ENCODE measurements around the gene SSR3. TPM values are rescaled to one million over a fixed set of nuclear protein-coding genes. Genes with fewer than 3 reads are reported as not detected.

SSR3 gene
- total RNA-seq, 1 donor = 212 TPM

GRCh38 chr3:156513619-156514018 is 41.3 kb downstream of the SSR3 start:
- no peak for TF ChIP-seq CTCF (IDR thresholded peaks at IDR 0.05; ENCODE audit: extremely low read depth, low read depth, low read length)
- peaks cover 5% of the 10 kb centered on the region for H3K27me3 ChIP-seq (ENCODE audit: insufficient read depth, low read length)
- H3K79me2 ChIP-seq (ENCODE audit: insufficient read depth, low read length) = no peaks in the 10 kb centered on the region
- H3K9me3 ChIP-seq (ENCODE audit: low read depth, low read length) = no peaks in the 10 kb centered on the region
- no peak overlapping the region for H3K27ac ChIP-seq (ENCODE audit: low read depth, low read length)
- peak; percentile 27 for DNase-seq (ENCODE audit: insufficient read length, low spot score, missing footprints)
- H3K4me2 ChIP-seq (ENCODE audit: insufficient read depth, low read length) = no peak overlapping the region
- H2AFZ ChIP-seq (ENCODE audit: low read length) = no peak overlapping the region
- H3K36me3 ChIP-seq (ENCODE audit: insufficient read depth, low read length) = no peaks in the 10 kb centered on the region
- no peak overlapping the region for H3K4me3 ChIP-seq (ENCODE audit: insufficient read depth, low read length)
- peaks cover 4% of the 10 kb centered on the region for H3K4me1 ChIP-seq (ENCODE audit: insufficient read depth, low read length)
- no peaks in the 10 kb centered on the region for H4K20me1 ChIP-seq (ENCODE audit: insufficient read depth, low read length)

- H3K27ac ChIP-seq (ENCODE audit: low read depth, low read length) = no peak overlapping the region
- peaks cover 5% of the 10 kb centered on the region for H3K27me3 ChIP-seq (ENCODE audit: insufficient read depth, low read length)
- no peaks in the 10 kb centered on the region for H3K79me2 ChIP-seq (ENCODE audit: insufficient read depth, low read length)
- H3K4me2 ChIP-seq (ENCODE audit: insufficient read depth, low read length) = no peak overlapping the region
- peak; percentile 15 for DNase-seq (ENCODE audit: insufficient read length, low spot score, missing footprints)
- no peak overlapping the region for H2AFZ ChIP-seq (ENCODE audit: low read length)
- H3K4me3 ChIP-seq (ENCODE audit: insufficient read depth, low read length) = no peak overlapping the region
- no peaks in the 10 kb centered on the region for H4K20me1 ChIP-seq (ENCODE audit: insufficient read depth, low read length)
- no peak for TF ChIP-seq CTCF (IDR thresholded peaks at IDR 0.05; ENCODE audit: extremely low read depth, low read depth, low read length)
- H3K4me1 ChIP-seq (ENCODE audit: insufficient read depth, low read length) = no peaks in the 10 kb centered on the region
- no peaks in the 10 kb centered on the region for H3K9me3 ChIP-seq (ENCODE audit: low read depth, low read length)
- H3K36me3 ChIP-seq (ENCODE audit: insufficient read depth, low read length) = no peaks in the 10 kb centered on the region
These were observed 42.8 kb downstream of the SSR3 start for GRCh38 chr3:156511987-156512677.

- no peak overlapping the region for H3K4me2 ChIP-seq (ENCODE audit: insufficient read depth, low read length)
- TF ChIP-seq CTCF (IDR thresholded peaks at IDR 0.05; ENCODE audit: extremely low read depth, low read depth, low read length) = peak; percentile 57
- no peaks in the 10 kb centered on the region for H4K20me1 ChIP-seq (ENCODE audit: insufficient read depth, low read length)
- H2AFZ ChIP-seq (ENCODE audit: low read length) = no peak overlapping the region
- no peak overlapping the region for H3K27ac ChIP-seq (ENCODE audit: low read depth, low read length)
- no peaks in the 10 kb centered on the region for H3K9me3 ChIP-seq (ENCODE audit: low read depth, low read length)
- no peaks in the 10 kb centered on the region for H3K36me3 ChIP-seq (ENCODE audit: insufficient read depth, low read length)
- H3K79me2 ChIP-seq (ENCODE audit: insufficient read depth, low read length) = no peaks in the 10 kb centered on the region
- DNase-seq (ENCODE audit: insufficient read length, low spot score, missing footprints) = no peak
- H3K4me1 ChIP-seq (ENCODE audit: insufficient read depth, low read length) = no peaks in the 10 kb centered on the region
- H3K4me3 ChIP-seq (ENCODE audit: insufficient read depth, low read length) = no peak overlapping the region
- peaks cover 5% of the 10 kb centered on the region for H3K27me3 ChIP-seq (ENCODE audit: insufficient read depth, low read length)
These were observed 45.4 kb downstream of the SSR3 start for GRCh38 chr3:156509189-156510174.

- Histone ChIP-seq H3K36me3 (ENCODE audit: insufficient read depth, low read length) (no peaks in the 10 kb centered on the region), H4K20me1 (ENCODE audit: insufficient read depth, low read length) (no peaks in the 10 kb centered on the region), H2AFZ (ENCODE audit: low read length) (peak overlapping the region; percentile 48), H3K4me2 (ENCODE audit: insufficient read depth, low read length) (no peak overlapping the region), H3K4me3 (ENCODE audit: insufficient read depth, low read length) (no peak overlapping the region), H3K27me3 (ENCODE audit: insufficient read depth, low read length) (peaks cover 5% of the 10 kb centered on the region), H3K27ac (ENCODE audit: low read depth, low read length) (no peak overlapping the region), H3K79me2 (ENCODE audit: insufficient read depth, low read length) (no peaks in the 10 kb centered on the region), H3K9me3 (ENCODE audit: low read depth, low read length) (no peaks in the 10 kb centered on the region), H3K4me1 (ENCODE audit: insufficient read depth, low read length) (no peaks in the 10 kb centered on the region)
- peak; percentile 66 for DNase-seq (ENCODE audit: insufficient read length, low spot score, missing footprints)
- TF ChIP-seq CTCF (IDR thresholded peaks at IDR 0.05; ENCODE audit: extremely low read depth, low read depth, low read length) = no peak
These were observed 47.6 kb downstream of the SSR3 start for GRCh38 chr3:156507285-156507684.

Data from osteoblast (primary cell).